Activated CD4-positive, alpha-beta T cell treated with anti-CD3 and anti-CD28 coated beads for 48 hours (primary cell): Measurements from ENCODE around the gene ARPC3.
"Not testable (repeated sequence)": the region's sequence is repeated elsewhere in the genome, so short reads cannot be mapped to it uniquely, and the experiment has no call there.

Experiments used
- DNase-seq: peaks from one replicate; pipeline ENCODE4 v3.0.0-alpha.2; 2020

Gene ARPC3

DNA sequence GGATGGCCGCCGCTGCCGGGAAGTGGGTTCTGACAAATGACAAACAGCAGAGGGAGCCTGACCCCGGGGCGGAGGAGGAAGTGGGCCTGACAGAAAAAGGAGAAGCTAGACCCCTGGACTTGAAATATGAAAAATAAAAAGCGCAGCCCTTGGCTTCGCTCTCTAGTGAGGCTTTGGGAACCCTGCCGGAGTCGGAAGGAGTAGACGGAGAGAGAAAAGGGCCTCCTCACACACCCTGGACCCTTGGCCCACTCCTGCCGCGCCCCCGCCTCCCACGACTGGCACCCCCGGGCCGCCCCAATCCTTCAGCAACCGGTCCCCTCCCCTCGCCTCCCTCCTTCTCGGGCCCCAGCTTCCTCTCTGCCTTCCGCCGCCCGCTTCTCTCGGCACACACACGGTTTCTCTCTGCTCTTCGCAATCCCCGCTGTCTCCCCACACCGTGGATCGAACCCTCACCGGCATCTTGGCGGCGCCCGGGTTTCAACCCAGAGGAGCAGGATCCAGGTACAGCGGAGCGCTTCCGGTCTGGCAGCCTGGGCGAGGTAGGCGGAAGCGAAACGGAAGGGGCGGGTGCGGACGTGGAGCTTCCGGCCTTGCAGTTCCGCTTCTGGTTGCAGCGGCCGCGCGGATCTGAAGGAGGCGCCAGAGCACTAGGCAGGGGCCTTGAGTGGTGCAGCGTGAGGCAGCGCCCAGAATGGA is at the start of gene ARPC3:
Gene ARPC3 (minus strand): TSS at position 539 of the 699 bp plus-strand sequence. CDS start 77 bp downstream, at position 462.
- DNase-seq, result peak; percentile 97

- DNase-seq, result no peak
Observed at GRCh38 chr12:110498984-110499706, 49.0 kb upstream of the ARPC3 start.

GRCh38 chr12:110475426-110475825 is 25.3 kb upstream of the ARPC3 start:
- DNase-seq, result no peak

DNA sequence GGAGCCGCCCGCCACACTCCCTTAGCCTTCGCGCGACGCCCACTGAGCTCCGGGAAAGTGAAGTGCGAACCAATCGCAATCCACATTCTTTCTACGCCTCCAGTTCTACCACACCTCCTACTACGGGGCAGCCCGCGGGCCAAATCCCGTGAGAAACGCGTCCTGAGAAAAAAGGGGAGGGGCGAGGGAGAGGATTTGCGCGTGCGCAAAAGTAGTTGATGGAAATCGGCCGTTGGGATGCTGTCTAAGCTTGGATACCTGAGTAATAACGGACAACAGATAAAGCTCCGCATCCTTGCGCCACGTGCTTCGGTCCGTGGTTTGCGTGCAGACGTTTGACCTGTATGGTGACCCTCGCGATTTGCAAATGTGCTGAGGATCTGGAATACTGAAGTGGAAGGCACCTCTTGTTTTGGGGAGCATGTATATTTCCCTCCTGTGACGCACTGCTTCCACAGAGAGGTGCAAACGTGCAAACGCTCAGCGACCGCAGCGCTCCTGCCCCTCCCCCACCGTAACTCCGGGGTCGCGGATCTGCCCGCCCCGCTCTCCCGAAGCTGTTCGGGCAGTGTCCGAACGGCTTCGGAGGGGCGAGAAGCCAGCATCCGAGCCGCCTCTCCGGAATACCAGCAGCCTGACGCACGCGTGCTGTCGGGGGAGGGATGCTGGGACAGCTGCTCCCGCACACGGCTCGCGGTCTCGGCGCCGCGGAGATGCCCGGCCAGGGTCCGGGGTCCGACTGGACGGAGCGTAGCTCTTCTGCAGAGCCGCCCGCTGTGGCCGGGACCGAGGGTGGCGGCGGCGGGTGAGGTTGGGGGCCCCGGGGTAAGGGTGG is 18.3 kb upstream of the ARPC3 start, which contains the start of the genes FAM216A and GPN3:
Gene FAM216A (plus strand): TSS at position 632 of the 835 bp plus-strand sequence. CDS start 31 bp downstream, at position 663.
Gene GPN3 (minus strand): TSS at position 44 of the 835 bp plus-strand sequence. CDS start 54 bp downstream, outside the sequence.
- DNase-seq, result peak; percentile 96

- no peak for DNase-seq
Observed at GRCh38 chr12:110467847-110468213, 17.7 kb upstream of the ARPC3 start.

DNA sequence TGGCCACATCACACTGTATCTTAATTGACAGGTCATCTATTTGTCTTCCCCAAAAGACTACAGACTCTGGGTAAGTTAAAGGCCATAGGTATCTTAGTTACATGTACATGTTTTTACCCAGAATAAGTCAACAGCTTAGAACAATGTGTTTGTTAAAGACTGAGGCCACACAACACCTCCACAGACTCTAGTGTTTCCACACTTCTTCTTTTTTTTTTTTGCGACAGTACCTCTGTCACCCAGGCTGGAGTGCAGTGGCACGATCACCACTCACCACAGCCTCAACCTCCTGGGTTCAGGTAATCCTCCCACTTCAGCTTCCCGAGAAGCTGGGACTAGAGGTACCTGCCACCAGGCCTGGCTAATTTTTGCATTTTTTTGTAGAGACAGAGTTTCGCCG is 16.7 kb upstream of the ARPC3 start:
- no peak for DNase-seq

- not testable (repeated sequence) for DNase-seq
Observed at GRCh38 chr12:110465765-110466164, 15.6 kb upstream of the ARPC3 start.

DNA sequence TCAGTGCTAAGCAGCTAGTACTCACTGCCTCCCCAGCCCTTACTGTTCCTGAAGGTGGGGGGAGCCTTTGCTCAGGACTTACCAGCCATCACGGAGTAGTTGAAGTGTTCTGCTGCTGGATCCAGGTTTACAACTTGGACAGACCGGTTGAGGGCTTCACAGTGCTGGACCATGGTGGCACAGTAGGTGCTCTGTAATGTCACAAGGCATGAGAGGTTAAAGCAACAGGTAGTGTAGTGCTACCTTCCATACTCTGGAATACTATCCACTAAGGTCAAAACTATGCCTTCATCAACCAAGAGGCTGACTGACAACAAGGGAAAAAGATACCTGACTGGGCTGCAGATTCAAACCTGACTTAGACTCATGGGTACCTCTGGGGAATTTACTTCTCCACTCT is 14.9 kb upstream of the ARPC3 start:
- DNase-seq, result no peak

DNA sequence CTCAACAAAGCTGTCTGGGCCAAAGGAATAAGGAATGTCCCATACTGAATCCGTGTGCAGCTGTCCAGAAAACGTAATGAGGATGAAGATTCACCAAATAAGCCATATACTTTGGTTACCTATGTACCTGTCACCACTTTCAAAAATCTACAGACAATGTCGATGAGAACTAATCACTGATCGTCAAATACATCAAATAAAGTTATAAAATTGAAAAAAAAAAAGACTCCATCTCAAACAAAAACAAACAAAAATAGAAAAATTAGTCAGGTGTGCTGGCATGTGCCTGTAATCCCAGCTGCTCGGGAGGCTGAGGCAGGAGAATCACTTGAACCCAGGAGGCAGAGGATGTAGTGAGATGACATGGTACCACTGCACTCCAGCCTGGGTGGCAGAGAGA is 11.1 kb upstream of the ARPC3 start:
- not testable (repeated sequence) for DNase-seq

DNA sequence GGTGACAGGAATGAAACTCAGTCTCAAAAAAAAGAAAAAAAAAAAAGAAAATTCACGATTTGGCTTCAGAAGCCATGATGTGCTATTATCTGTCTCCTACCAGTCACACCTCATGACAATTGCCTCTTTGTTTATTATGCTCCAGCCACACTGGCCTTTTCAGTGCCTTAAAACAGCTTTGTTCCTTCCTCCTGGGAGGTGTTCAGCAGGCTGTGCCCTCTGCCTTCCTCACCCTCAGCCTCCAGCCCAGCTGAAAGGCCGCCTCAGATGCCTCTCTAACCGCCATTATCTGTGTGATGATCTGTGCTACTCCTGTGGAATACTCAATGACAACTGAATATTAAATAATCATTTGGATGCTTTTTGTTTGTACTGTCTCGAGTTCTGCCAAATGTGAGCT is 8.6 kb upstream of the ARPC3 start:
- no peak for DNase-seq

DNA sequence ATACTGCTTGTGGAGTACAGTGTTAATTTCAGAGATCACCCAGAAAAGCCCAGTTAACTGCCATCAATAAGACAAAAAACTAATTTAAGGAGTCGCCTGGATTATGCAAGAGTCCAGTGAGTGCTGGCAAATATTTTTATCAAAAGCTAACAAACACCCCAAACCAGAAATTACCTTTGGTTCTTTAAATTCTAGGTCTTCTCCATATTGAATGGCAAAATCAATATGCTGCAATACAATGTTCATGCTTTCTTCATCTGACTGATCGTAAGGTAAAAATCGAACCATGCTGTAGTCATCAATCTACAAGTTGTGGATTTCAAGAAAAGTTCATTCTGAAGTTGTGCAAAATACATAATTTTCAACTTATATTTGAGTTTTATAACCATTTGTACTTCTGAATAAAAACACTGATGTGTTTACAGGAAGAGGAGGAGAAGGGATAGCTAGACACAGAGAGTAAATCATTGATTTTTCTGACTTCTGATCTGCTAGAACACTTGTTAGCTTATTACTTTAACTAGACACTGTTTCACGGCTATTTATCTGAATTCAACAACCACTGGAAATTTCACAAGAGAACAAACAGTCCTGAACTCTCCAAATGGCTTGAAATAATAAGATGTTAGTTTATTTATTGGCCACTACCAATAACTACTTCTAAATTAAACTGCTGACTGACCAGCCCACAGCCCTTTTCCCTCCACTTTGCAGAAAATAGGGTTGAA is 3.6 kb upstream of the ARPC3 start:
- DNase-seq, result no peak

DNA sequence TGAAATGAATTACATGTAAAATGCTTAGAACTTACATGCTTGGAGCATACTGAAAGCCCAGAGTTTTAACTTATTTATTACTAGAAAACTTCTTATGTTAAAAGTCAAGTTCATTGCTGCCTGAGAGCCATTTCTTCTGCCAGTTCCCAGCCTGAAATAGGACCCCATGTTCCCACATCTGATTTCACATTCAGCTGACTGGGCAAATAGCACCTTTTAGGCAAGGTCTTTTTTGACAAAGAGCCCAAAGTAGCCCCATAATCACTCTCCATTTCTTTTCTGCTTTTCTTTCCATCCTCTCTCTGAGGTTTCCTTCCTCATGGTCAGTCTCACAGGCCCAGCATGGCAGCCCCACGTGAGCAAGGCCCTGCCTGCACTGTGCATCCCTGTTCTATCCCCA is 1.1 kb upstream of the ARPC3 start:
- DNase-seq, result no peak

- no peak for DNase-seq
Observed at GRCh38 chr12:110444455-110444854, 5.7 kb downstream of the ARPC3 start.

- no peak for DNase-seq
Observed at GRCh38 chr12:110436231-110436630, 13.9 kb downstream of the ARPC3 start.

DNA sequence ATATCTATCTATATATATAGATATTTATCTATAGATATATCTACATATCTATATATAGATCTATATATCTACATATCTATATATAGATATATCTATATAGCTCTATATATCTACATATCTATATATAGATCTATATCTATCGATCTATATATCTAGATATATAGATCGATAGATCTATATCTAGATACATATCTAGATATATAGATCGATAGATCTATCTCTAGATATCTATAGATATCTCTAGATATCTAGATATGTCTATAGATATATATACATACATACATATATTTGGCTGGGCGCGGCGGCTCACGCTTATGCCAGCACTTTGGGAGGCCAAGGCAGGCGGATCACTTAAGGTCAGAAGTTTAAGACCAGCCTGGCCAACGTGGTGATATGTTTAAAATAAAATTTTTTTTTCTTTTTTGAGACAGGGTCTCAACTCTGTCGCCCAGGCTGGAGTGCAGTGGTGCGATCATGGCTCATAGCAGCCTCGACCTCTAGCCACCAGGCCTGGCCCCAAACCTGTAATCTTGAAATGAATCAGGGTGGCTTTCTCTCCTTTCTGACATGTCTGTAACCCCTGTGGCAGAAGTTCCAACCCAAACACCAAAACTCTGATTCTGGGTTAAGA is 18.1 kb downstream of the ARPC3 start:
- peak; percentile 40 for DNase-seq

DNA sequence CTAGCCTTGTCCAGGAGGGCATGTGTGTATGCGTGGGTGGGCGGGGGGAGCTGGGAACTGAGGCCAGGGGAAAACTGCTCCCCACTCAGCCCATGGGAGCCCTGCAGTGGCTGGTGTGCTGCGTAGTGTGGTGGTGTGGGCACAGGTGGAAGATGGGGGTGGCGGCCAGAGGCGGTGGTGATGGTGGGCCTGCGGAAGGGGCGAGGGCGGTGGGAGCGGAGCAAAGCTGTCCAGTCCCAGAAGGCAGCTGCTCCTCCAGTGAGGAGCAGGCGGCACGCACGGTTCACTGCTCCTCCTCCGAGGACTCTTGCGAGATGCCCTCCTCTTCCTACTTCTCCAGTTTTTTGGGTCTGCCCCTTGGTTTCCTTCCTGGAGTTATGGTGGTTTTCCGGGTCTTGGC is 20.5 kb downstream of the ARPC3 start:
- DNase-seq, result not testable (repeated sequence)

DNA sequence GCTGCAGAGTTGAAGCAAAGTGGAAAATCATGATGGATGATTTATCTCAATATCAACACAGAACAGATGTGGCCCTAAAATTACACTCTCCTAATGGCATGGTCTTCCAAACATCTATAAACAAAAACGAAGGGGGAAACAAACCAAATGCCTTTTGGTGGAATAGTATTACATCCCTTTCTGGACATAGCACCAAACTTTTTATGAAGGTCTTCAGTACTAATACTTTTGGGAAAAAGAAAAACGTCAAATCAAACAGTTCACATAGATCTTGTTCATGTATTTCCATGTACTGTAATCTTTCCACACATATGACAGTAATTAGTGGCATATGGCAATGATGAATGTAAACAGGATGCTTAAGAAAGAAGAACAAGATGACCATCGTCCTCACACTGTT is 23.7 kb downstream of the ARPC3 start:
- DNase-seq, result no peak

- DNase-seq, result no peak
Observed at GRCh38 chr12:110424237-110424636, 25.9 kb downstream of the ARPC3 start.

DNA sequence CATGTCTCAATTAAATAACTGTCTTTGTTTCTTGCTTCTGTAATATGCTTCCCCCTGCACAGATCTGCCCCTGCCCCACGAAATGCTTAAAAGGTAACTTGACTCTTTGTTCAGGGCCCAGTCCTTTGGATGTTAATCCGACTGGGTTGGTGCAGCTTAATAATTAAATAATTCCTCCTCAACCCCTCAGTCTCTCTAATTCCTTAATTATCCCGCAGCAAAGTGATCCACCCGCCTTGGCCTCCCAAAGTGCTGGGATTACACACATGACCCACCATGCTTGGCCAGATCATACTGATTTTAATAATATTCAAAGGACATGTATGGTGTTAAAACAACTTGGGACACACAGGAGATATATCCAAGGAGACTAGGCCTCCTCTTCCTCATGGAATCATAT is 28.4 kb downstream of the ARPC3 start:
- DNase-seq, result no peak

DNA sequence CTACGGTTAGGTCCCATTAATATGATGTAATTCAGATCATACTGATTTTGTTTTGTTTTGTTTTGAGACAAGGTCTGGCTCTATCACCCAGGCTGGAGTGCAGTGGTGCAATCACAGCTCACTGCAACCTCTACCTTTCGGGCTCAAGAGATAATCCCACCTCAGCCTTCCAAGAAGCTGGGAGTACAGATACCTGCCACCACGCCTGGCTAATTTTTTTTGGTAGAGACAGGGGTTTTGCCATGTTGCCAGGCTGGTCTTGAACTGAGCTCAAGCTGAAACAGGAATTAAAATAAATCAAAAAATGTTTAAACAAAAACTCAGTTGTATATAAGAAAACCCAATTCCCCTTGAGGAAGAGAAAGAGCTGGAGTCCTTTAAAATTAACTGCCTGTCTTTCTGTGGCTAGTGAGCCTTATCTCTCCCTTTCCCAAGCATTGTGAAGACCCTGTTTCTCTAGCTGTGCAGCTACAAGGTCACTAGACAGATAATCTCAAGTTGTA is 28.9 kb downstream of the ARPC3 start:
- no peak for DNase-seq

DNA sequence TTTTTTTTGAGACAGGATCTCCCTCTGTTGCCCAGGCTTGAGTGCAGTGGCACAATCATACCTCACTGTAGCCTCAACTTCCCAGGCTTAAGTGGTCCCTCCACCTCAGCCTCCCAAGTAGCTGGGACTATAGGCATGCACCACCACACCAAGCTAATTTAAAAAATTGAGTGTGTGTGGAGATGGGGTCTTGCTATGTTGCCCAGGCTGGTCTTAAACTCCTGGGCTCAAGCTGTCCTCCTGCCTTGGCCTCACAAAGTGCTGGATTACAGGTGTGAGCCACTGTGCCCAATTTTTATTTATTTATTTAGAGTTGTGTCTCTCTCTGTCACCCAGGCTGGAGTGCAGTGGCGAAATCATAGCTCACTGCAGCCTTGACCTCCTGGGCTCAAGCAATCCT is 29.5 kb downstream of the ARPC3 start:
- DNase-seq, result not testable (repeated sequence)

DNA sequence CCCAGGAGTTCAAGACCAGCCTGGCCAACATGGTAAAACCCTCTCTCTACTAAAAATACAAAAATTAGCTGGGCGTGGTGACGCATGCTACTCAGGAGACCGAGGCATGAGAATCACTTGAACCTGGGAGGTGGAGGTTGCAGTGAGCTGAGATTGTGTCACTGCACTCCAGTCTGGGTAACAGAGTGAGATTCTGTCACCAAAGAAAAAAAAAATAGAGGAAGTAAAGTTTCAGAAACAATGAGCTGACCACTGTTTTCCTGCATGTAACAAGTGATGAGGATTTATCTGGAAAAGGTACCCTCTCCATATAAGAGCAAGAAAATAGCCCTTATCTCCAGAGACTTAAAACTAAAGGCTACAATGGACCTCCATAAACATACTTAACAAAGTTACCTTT is 33.0 kb downstream of the ARPC3 start:
- DNase-seq, result not testable (repeated sequence)
